Stimulated activated CD4-positive, alpha-beta T cell treated with anti-CD3 and anti-CD28 coated beads, Interleukin-1b, Interleukin-23, amount 100 ng/mL, for 48 hours (primary cell): ENCODE data around the gene RMC1.
"Not testable (repeated sequence)": the region's sequence is repeated elsewhere in the genome, so short reads cannot be mapped to it uniquely, and the experiment has no call there.

Experiments
- DNase-seq: peaks from one replicate; pipeline ENCODE4 v3.0.0-alpha.2; 2020

The RMC1 gene

GRCh38 chr18:23498877-23499276 is 4.4 kb upstream of the RMC1 start:
- DNase-seq = peak; percentile 74

GRCh38 chr18:23499291-23499781 is 4.0 kb upstream of the RMC1 start:
- DNase-seq = no peak

GRCh38 chr18:23501626-23502025 is 1.7 kb upstream of the RMC1 start:
- no peak for DNase-seq

DNA sequence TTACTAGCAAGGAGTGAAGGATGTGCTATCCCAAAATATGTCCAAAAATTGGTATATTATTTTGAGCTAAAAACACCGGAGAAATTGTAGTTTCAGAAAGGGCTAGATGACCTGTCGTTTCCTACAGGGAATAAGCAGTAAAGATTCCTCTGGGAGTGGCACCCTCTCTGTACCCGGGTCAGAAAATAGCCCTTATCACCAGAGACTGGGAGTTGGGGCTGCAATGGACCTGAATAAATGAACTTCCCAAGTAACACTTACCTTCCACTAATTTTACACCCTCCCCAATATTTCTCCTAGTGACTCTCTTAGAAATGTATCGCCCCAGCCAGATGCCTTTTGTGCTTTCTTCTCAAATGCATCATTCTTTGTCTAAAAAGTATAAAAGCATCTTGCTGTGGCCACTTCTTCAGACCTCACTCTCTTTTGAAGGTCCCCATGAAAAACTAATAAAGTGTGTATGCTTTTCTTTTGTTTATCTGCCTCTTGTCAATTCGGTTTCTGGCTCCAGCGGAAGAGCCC is 734 bp upstream of the RMC1 start:
- no peak for DNase-seq

GRCh38 chr18:23503963-23504344 is 643 bp downstream of the RMC1 start:
- DNase-seq = no peak

- no peak for DNase-seq
Measured at GRCh38 chr18:23504720-23505119, 1.4 kb downstream of the RMC1 start.

GRCh38 chr18:23506393-23506792 is 3.1 kb downstream of the RMC1 start:
- no peak for DNase-seq

GRCh38 chr18:23510923-23511322 is 7.6 kb downstream of the RMC1 start:
- not testable (repeated sequence) for DNase-seq

DNA sequence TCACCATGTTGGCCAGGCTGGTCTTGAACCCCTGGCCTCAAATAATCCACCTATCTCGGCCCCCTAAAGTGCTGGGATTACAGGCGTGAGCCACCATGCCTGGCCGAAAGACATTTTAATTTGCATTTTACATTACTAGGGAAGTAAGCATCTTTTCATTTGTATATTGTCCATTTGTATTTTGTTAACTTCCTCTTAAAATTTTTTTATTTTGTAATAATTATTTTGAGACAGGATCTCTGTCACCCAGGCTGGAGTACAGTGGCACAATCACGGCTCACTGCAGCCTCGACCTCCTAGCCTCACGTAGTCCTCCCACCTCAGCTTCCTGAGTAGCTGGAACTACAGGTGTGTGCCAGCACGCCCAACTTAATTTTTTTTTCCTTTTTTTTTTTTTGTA is 8.9 kb downstream of the RMC1 start:
- DNase-seq = not testable (repeated sequence)

- no peak for DNase-seq
Measured at GRCh38 chr18:23512641-23513040, 9.3 kb downstream of the RMC1 start.

GRCh38 chr18:23515911-23516546 is 12.7 kb downstream of the RMC1 start:
- DNase-seq = peak; percentile 73

DNA sequence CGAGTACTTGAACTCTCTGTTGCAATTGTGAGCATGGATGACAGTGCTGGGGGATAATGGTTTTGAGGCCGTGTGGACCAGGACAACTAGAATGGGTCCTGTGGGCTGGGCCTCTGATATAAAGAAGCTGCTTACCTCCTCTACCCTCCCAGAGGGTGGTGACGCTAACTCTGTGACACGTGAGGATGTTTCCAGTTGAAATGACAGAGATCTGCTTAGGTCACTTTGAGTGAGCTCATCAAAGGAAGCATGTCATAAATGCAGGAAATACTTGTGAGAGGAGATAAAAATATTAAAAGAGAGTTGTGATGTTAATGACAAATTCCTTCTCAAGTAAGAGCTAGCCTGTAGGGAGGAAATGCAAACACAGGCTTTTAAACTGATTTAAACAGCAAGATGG is 16.4 kb downstream of the RMC1 start:
- DNase-seq = no peak

- DNase-seq = no peak
Measured at GRCh38 chr18:23521271-23521670, 18.0 kb downstream of the RMC1 start.

- DNase-seq = no peak
Measured at GRCh38 chr18:23521907-23522306, 18.6 kb downstream of the RMC1 start.

- no peak for DNase-seq
Measured at GRCh38 chr18:23523429-23524212, 20.3 kb downstream of the RMC1 start.

- DNase-seq = no peak
Measured at GRCh38 chr18:23524213-23524707, 20.9 kb downstream of the RMC1 start.

DNA sequence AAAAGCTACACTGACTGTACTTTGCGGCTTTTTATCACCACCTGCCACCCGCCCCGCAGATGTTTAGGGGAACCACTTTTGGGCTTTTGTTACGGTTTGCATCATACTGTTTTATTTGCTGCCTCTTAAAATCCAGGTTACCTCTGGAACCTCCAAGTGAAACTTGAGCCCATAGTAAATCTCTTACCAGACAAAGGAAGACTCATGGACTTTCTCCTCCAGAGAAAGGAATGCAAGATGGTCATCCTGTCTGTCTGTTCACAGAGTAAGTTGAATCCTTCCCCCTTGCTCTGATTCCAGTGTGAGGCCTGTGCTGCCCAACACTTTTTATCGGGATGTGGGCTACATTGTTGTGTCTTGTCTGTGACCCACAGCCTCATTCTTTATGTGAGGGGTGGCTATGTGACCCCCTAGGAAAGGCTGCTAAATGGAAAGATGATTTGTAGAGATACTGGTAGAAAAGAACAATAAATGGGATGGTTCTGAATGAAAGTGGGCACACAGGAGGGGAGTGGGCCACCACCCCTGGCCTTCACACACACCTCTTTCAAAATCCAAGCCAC is 23.3 kb downstream of the RMC1 start:
- DNase-seq = no peak

- no peak for DNase-seq
Measured at GRCh38 chr18:23528580-23529472, 25.5 kb downstream of the RMC1 start.

DNA sequence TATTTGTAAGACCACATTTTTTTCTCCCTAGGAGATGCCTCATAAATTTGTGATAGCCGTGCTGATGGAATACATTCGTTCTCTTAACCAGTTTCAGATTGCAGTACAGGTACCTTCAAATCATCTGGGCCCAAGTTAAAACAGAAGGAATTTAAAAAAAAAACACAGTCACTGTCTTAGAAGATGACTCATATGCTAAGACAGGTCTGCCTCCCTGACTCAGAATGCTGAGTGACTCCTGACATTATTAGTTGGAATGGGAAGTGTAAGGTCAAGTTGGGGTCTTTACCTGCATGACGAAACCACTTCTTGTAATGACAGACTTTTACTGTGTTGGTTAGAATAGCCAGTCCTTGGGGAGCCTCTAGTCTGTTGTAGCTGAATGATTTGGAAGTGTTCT is 26.3 kb downstream of the RMC1 start:
- DNase-seq = peak; percentile 21

- no peak for DNase-seq
Measured at GRCh38 chr18:23530195-23530594, 26.9 kb downstream of the RMC1 start.

DNA sequence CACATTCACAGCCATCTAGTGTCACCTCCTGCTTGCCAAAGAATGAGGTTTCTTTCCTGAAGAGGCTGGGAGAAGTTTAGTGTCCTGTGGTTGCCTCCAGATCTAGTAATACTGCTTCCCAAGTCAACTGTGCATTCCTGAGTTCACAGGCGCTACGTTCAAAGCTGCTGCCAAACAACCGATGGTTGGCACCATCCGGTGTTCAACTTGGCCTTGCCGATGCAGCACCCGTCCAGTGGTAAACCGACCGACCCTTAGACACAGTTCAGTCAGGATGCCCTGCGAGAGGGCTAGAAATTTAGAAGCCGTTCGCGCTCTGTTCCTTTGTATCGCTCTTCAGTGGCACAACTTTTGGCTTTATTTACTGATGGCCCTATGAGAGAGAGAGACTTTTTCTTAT is 28.6 kb downstream of the RMC1 start:
- no peak for DNase-seq

- DNase-seq = no peak
Measured at GRCh38 chr18:23532848-23533247, 29.5 kb downstream of the RMC1 start.

GRCh38 chr18:23534276-23534675 is 31.0 kb downstream of the RMC1 start:
- DNase-seq = no peak
